DND-41 (cell line): ENCODE data around the gene GPR50.

Source experiments
- ATAC-seq: fragments of 200-7000 bp; cut with Tn5 transposase; 3 replicates; pipeline ENCODE4 v1.9.1; 2021; ENCODE audit warnings: low read depth; ENCODE audit not compliant: insufficient read depth
- DNase-seq: peaks from one replicate; pipeline ENCODE4 v3.0.0-alpha.2; 2020
- H2AFZ ChIP-seq: 2 replicates; pipeline ENCODE4 v1.6.0; 2012; ENCODE audit warnings: low read depth, low read length
- H3K27ac ChIP-seq: 2 replicates; pipeline ENCODE4 v1.5.1; 2012; ENCODE audit warnings: low read length, inconsistent platforms
- H3K27me3 ChIP-seq: fragments of 200-600 bp; sonication (generic); 2 replicates; pipeline ENCODE4 v1.6.0; 2012; ENCODE audit warnings: low read length, mild to moderate bottlenecking, inconsistent platforms; ENCODE audit not compliant: insufficient read depth, poor library complexity
- H3K36me3 ChIP-seq: 2 replicates; pipeline ENCODE4 v1.5.1; 2012; ENCODE audit warnings: low read length, inconsistent platforms; ENCODE audit not compliant: insufficient read depth
- H3K4me1 ChIP-seq: 2 replicates; pipeline ENCODE4 v1.5.1; 2012; ENCODE audit warnings: mild to moderate bottlenecking, low read length; ENCODE audit not compliant: insufficient read depth
- H3K4me2 ChIP-seq: 2 replicates; pipeline ENCODE4 v1.6.0; 2012; ENCODE audit warnings: mild to moderate bottlenecking, moderate library complexity, low read length, inconsistent platforms; ENCODE audit not compliant: insufficient read depth
- H3K4me3 ChIP-seq, 2 experiments: fragments of 200-600 bp in 1 of 2; shearing (Covaris generic) in 1 of 2; 2 replicates each; pipeline ENCODE4 v1.5.1; 2012 to 2016; ENCODE audit warnings: inconsistent platforms in 2 of 2, low read length in 2 of 2, mild to moderate bottlenecking in 2 of 2, low read depth in 1 of 2, moderate library complexity in 1 of 2
- H3K79me2 ChIP-seq: 2 replicates; pipeline ENCODE4 v1.6.0; 2012; ENCODE audit warnings: low read length, inconsistent platforms; ENCODE audit not compliant: insufficient read depth
- H3K9ac ChIP-seq: 2 replicates; pipeline ENCODE4 v1.6.0; 2012; ENCODE audit warnings: low read depth, mild to moderate bottlenecking, inconsistent platforms, low read length, moderate library complexity
- H3K9me3 ChIP-seq: 2 replicates; pipeline ENCODE4 v1.5.1; 2012; ENCODE audit warnings: low read length, moderate library complexity, mild to moderate bottlenecking, inconsistent platforms; ENCODE audit not compliant: insufficient read depth, severe bottlenecking
- H4K20me1 ChIP-seq: 2 replicates; pipeline ENCODE4 v1.6.0; 2012; ENCODE audit warnings: low read length; ENCODE audit not compliant: insufficient read depth
- EZH2 ChIP-seq: IDR thresholded peaks from 3 replicates; pipeline ENCODE4 v1.6.1; 2012; ENCODE audit warnings: borderline replicate concordance, low read depth, mild to moderate bottlenecking, moderate library complexity, low read length, inconsistent platforms; ENCODE audit not compliant: severe bottlenecking
- TF ChIP-seq, protein P1 (sequence below): IDR thresholded peaks from 2 replicates; pipeline ENCODE4 v1.5.1; 2012; ENCODE audit warnings: borderline replicate concordance, low read length, moderate library complexity, mild to moderate bottlenecking; ENCODE audit not compliant: poor library complexity, severe bottlenecking; ENCODE audit errors: extremely low read depth

Gene GPR50

DNA sequence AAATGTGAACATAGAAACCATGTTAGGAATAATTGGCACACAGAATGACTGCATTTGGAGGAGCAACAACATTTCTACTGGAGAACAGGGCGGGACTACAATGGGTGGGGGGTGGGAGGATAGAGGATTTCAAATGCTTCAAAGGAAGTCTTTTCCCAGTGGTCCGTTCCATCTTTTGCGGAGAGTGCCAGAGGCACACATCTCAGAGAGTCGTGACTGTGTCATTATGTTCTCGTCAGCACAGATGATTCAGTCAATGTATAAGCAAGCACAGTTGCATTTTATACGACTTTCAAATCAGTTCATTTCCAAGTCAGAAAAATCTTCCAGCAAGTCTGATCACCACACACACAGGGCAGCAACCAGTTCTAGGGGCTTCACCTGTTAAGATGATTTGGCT lies 22.7 kb upstream of the GPR50 start:
- Histone ChIP-seq H3K36me3 (no peaks in the 10 kb centered on the region), H4K20me1 (no peaks in the 10 kb centered on the region), H3K79me2 (no peaks in the 10 kb centered on the region), H3K9me3 (no peaks in the 10 kb centered on the region), H3K27ac (no peak overlapping the region), H3K4me1 (no peaks in the 10 kb centered on the region), H3K4me2 (no peak overlapping the region), H3K27me3 (no peaks in the 10 kb centered on the region), H2AFZ (no peak overlapping the region), H3K9ac (no peak overlapping the region), H3K4me3 (no peak overlapping the region)
- no peak for DNase-seq
- no peak for ATAC-seq
- TF ChIP-seq EZH2: no peak
- TF ChIP-seq, protein P1, sequence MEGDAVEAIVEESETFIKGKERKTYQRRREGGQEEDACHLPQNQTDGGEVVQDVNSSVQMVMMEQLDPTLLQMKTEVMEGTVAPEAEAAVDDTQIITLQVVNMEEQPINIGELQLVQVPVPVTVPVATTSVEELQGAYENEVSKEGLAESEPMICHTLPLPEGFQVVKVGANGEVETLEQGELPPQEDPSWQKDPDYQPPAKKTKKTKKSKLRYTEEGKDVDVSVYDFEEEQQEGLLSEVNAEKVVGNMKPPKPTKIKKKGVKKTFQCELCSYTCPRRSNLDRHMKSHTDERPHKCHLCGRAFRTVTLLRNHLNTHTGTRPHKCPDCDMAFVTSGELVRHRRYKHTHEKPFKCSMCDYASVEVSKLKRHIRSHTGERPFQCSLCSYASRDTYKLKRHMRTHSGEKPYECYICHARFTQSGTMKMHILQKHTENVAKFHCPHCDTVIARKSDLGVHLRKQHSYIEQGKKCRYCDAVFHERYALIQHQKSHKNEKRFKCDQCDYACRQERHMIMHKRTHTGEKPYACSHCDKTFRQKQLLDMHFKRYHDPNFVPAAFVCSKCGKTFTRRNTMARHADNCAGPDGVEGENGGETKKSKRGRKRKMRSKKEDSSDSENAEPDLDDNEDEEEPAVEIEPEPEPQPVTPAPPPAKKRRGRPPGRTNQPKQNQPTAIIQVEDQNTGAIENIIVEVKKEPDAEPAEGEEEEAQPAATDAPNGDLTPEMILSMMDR: no peak

DNA sequence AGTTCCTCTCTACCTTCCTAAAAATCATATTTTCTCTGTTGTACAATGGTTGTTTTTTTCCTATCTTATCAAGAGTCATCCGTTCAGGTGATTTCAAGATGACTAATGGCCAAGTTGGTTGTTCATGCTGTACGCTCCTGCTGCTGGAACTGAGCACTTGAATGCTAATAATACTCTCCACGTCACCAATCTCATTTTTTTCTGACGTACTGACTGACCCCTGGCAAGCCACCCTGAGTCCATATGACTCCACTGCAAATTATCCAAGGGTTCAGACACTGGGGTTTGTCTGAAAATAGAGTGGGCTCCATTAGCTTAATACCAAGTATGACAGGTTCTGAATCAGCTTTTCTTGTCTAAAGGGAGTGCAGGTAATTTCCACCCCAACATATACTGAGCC lies 21.1 kb upstream of the GPR50 start:
- Histone ChIP-seq H3K9ac (no peak overlapping the region), H3K27me3 (no peaks in the 10 kb centered on the region), H3K9me3 (no peaks in the 10 kb centered on the region), H3K4me2 (no peak overlapping the region), H3K36me3 (no peaks in the 10 kb centered on the region), H3K27ac (no peak overlapping the region), H2AFZ (no peak overlapping the region), H3K4me3 (no peak overlapping the region), H3K79me2 (no peaks in the 10 kb centered on the region), H3K4me1 (no peaks in the 10 kb centered on the region), H4K20me1 (no peaks in the 10 kb centered on the region)
- DNase-seq: no peak
- no peak for TF ChIP-seq EZH2
- TF ChIP-seq, protein P1: no peak
- ATAC-seq: no peak

DNA sequence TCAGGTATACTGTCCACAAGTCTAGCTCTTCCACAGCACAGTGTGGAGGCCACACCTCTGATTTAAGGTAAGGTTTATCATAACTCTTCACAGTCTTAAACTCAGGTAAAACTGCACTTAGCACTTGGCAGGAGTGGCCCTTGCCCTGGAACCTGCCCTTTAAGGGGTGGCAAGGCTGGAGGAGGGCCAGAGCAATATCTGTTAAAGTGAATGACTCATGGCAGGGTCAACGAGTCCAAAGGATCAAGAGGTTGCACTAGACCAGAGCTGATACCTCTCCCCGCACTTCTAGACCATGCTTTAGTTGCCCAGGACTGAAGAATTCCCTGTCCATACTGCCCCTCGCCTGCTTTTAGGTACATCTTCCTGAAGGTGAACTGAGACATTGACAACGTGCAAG lies 14.7 kb upstream of the GPR50 start:
- Histone ChIP-seq H2AFZ (no peak overlapping the region), H3K79me2 (no peaks in the 10 kb centered on the region), H3K27ac (no peak overlapping the region), H3K36me3 (no peaks in the 10 kb centered on the region), H3K9ac (no peak overlapping the region), H3K4me2 (no peak overlapping the region), H3K4me3 (no peak overlapping the region), H4K20me1 (no peaks in the 10 kb centered on the region), H3K9me3 (no peaks in the 10 kb centered on the region), H3K4me1 (no peaks in the 10 kb centered on the region), H3K27me3 (no peaks in the 10 kb centered on the region)
- ATAC-seq (no peak), DNase-seq (no peak)
- no peak for TF ChIP-seq EZH2
- TF ChIP-seq, protein P1: no peak

DNA sequence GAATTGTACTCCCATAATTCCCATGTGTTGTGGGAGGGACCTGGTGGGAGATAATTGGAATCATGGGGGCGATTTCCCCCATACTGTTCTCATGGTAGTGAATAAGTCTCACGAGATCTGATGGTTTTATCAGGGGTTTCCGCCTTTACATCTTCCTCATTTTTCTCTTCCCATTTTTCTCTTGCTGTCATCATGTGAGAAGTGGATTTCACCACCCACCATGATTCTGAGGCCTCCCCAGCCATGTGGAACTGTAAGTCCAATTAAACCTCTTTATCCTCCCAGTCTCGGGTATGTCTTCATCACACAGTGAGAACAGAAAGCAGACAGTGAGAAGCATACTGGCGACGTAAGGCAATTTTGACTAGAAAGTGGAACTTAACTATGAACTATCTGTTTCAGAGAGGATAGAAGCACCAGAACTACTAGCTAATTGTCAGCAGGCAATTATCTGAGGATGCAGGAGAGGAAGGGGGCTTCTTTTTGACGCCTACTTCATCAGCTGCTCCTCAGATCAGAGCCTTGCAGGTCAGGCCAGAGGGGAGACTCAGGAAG lies 8.5 kb upstream of the GPR50 start:
- ATAC-seq: no peak
- no peaks in the 10 kb centered on the region for H4K20me1 ChIP-seq
- H3K9ac ChIP-seq: no peak overlapping the region
- DNase-seq: no peak
- H2AFZ ChIP-seq: no peak overlapping the region
- no peak overlapping the region for H3K4me3 ChIP-seq
- H3K27ac ChIP-seq: no peak overlapping the region
- H3K4me1 ChIP-seq: no peaks in the 10 kb centered on the region
- H3K27me3 ChIP-seq: no peaks in the 10 kb centered on the region
- H3K36me3 ChIP-seq: no peaks in the 10 kb centered on the region
- H3K9me3 ChIP-seq: no peaks in the 10 kb centered on the region
- H3K79me2 ChIP-seq: no peaks in the 10 kb centered on the region
- TF ChIP-seq EZH2: no peak
- TF ChIP-seq, protein P1: no peak
- H3K4me2 ChIP-seq: no peak overlapping the region
